ENCODE measurements around the gene SLC2A13.
"Not testable (repeated sequence)": the region's sequence is repeated elsewhere in the genome, so short reads cannot be mapped to it uniquely, and the experiment has no call there.

SLC2A13 gene

GRCh38 chr12:40104461-40105264 lies 1.2 kb downstream of the SLC2A13 start:
- no peak for DNase-seq (ENCODE audit: low read depth)

GRCh38 chr12:40103043-40103442 lies 2.8 kb downstream of the SLC2A13 start:
- DNase-seq (ENCODE audit: low read depth), result no peak

GRCh38 chr12:40101747-40102146 lies 4.1 kb downstream of the SLC2A13 start:
- no peak for DNase-seq (ENCODE audit: low read depth)

- DNase-seq (ENCODE audit: low read depth), result no peak
Measured at GRCh38 chr12:40099423-40099853, 6.4 kb downstream of the SLC2A13 start.

GRCh38 chr12:40098406-40099145 lies 7.3 kb downstream of the SLC2A13 start:
- DNase-seq (ENCODE audit: low read depth), result no peak

GRCh38 chr12:40093512-40093911 lies 12.4 kb downstream of the SLC2A13 start:
- no peak for DNase-seq (ENCODE audit: low read depth)

- no peak for DNase-seq (ENCODE audit: low read depth)
Measured at GRCh38 chr12:40086471-40086870, 19.4 kb downstream of the SLC2A13 start.

GRCh38 chr12:40078266-40078665 lies 27.6 kb downstream of the SLC2A13 start:
- no peak for DNase-seq (ENCODE audit: low read depth)

GRCh38 chr12:40075458-40075857 lies 30.4 kb downstream of the SLC2A13 start:
- no peak for DNase-seq (ENCODE audit: low read depth)

GRCh38 chr12:40068416-40068815 lies 37.5 kb downstream of the SLC2A13 start:
- DNase-seq (ENCODE audit: low read depth), result no peak

- no peak for DNase-seq (ENCODE audit: low read depth)
Measured at GRCh38 chr12:40065636-40066035, 40.2 kb downstream of the SLC2A13 start.

GRCh38 chr12:40063414-40063813 lies 42.5 kb downstream of the SLC2A13 start:
- no peak for DNase-seq (ENCODE audit: low read depth)

- DNase-seq (ENCODE audit: low read depth), result no peak
Measured at GRCh38 chr12:40058721-40059190, 47.1 kb downstream of the SLC2A13 start.

- no peak for DNase-seq (ENCODE audit: low read depth)
Measured at GRCh38 chr12:40056373-40056772, 49.5 kb downstream of the SLC2A13 start.

GRCh38 chr12:40055776-40056175 lies 50.1 kb downstream of the SLC2A13 start:
- DNase-seq (ENCODE audit: low read depth), result no peak

GRCh38 chr12:40055228-40055579 lies 50.7 kb downstream of the SLC2A13 start:
- DNase-seq (ENCODE audit: low read depth), result no peak

GRCh38 chr12:40054555-40055227 lies 51.2 kb downstream of the SLC2A13 start:
- DNase-seq (ENCODE audit: low read depth), result no peak

- no peak for DNase-seq (ENCODE audit: low read depth)
Measured at GRCh38 chr12:40049268-40049667, 56.6 kb downstream of the SLC2A13 start.

- not testable (repeated sequence) for DNase-seq (ENCODE audit: low read depth)
Measured at GRCh38 chr12:40047002-40047401, 58.9 kb downstream of the SLC2A13 start.

- no peak for DNase-seq (ENCODE audit: low read depth)
Measured at GRCh38 chr12:40045656-40046055, 60.2 kb downstream of the SLC2A13 start.

GRCh38 chr12:40044396-40044795 lies 61.5 kb downstream of the SLC2A13 start:
- no peak for DNase-seq (ENCODE audit: low read depth)

GRCh38 chr12:40039598-40039997 lies 66.3 kb downstream of the SLC2A13 start:
- no peak for DNase-seq (ENCODE audit: low read depth)

GRCh38 chr12:40038619-40039018 lies 67.3 kb downstream of the SLC2A13 start:
- DNase-seq (ENCODE audit: low read depth), result no peak
